Kidney (tissue), 14 donors: ENCODE results near the gene ZNF112. TPM values are rescaled to one million over a fixed set of nuclear protein-coding genes. Genes with fewer than 3 reads are reported as not detected.
"Not testable (repeated sequence)": the region's sequence is repeated elsewhere in the genome, so short reads cannot be mapped to it uniquely, and the experiment has no call there.

Experiments
- DNase-seq, 5 donors: peaks; one replicate each; pipeline ENCODE4 v3.0.0-alpha.2; 2013 to 2020
- FAIRE-seq: peaks from 2 replicates; lab custom pipeline; 2012; peaks lifted over from hg19 to GRCh38; lab: Jason Lieb, UNC
- H3K27ac ChIP-seq, 2 donors: one replicate each; pipeline ENCODE4 v1.7.0; 2013; ENCODE audit warnings: low read depth in 2 of 2, low read length in 2 of 2, inconsistent platforms in 1 of 2
- H3K27me3 ChIP-seq: one replicate; pipeline ENCODE4 v1.7.1; 2013; ENCODE audit warnings: low read length, inconsistent platforms; ENCODE audit not compliant: control insufficient read depth, insufficient read depth
- H3K36me3 ChIP-seq, 3 donors: one replicate each; pipeline versions ENCODE4 v1.7.0 to v1.7.1; 2013; ENCODE audit warnings: low read length in 3 of 3, control low read depth in 1 of 3, inconsistent platforms in 1 of 3; ENCODE audit not compliant: insufficient read depth in 3 of 3, control insufficient read depth in 2 of 3
- H3K4me1 ChIP-seq, 3 donors: one replicate each; pipeline versions ENCODE4 v1.7.0 to v1.7.1; 2013; ENCODE audit warnings: low read length in 3 of 3, inconsistent platforms in 1 of 3, low read depth in 1 of 3; ENCODE audit not compliant: control insufficient read depth in 2 of 3, insufficient read depth in 2 of 3
- H3K4me3 ChIP-seq, 3 donors: one replicate each; pipeline versions ENCODE4 v1.7.0 to v1.8.1; 2013; ENCODE audit warnings: low read length in 3 of 3, control low read depth in 1 of 3, inconsistent platforms in 1 of 3
- H3K9ac ChIP-seq, 3 donors: one replicate each; pipeline versions ENCODE4 v1.7.0 to v1.7.1; 2013; ENCODE audit warnings: low read length in 3 of 3, control low read depth in 1 of 3, inconsistent platforms in 1 of 3
- H3K9me3 ChIP-seq, 3 donors: one replicate each; pipeline versions ENCODE4 v1.7.0 to v1.7.1; 2013; ENCODE audit warnings: low read length in 3 of 3, control low read depth in 1 of 3, inconsistent platforms in 1 of 3; ENCODE audit not compliant: control insufficient read depth in 2 of 3, insufficient read depth in 1 of 3
- CTCF ChIP-seq: IDR thresholded peaks from 3 replicates; pipeline ENCODE4 v1.5.1; 2012; ENCODE audit warnings: mild to moderate bottlenecking, moderate library complexity, borderline replicate concordance; ENCODE audit not compliant: insufficient read depth; ENCODE audit errors: extremely low read depth
- intact Hi-C: fragments of 100-400 bp; cut with DNase I; formaldehyde crosslinking; loops from one replicate; pipeline ENCODE4 v1.11.1; 2022
- polyA plus RNA-seq: library from polyadenylated mRNA; stranded (reverse); fragments of 350-450 nt; fragmentation: Illumina TruSeq; extraction: RNeasy Lipid Tissue Mini Kit (QIAGEN cat#74804); gene quantifications from one replicate; pipeline ENCODE4 v1.2.3, GENCODE V29; 2014; ENCODE audit warnings: low read depth, low replicate concordance; ENCODE audit not compliant: insufficient read depth
- total RNA-seq: library from RNA; stranded (reverse); fragmentation: NEBNext Ultra II Directional; extraction: Animal tissue kit (Norgen Biotek cat#: 25700); gene quantifications from one replicate; pipeline ENCODE4 v1.2.1, GENCODE V29; 2021
- donor health status: control.
- donor health status: control.
- donor health status: control.
- donor health status: control.
- donor health status: control.
- donor health status: DM: yes; HTN: yes; CAD: no.
- donor health status: Normal renal cell carcinoma (clear cell type).

ZNF112 gene
- total and polyA plus RNA-seq, 2 donors from 2014 or later, result 3.4 to 8.5 TPM

- no peak overlapping the region for H3K9ac ChIP-seq
- peaks cover 0 to 41% (median 2%) of the 10 kb centered on the region in 3 donors for H3K9me3 ChIP-seq
- intact Hi-C loops, result no loop called here
- no peak overlapping the region for H3K4me3 ChIP-seq
- no peaks in the 10 kb centered on the region for H3K4me1 ChIP-seq
- no peak for FAIRE-seq
- no peak for DNase-seq
- TF ChIP-seq CTCF, result no peak
- no peaks in the 10 kb centered on the region for H3K27me3 ChIP-seq
- H3K27ac ChIP-seq, result no peak overlapping the region
- peaks cover 0 to 11% (median 0%) of the 10 kb centered on the region in 3 donors for H3K36me3 ChIP-seq
Measured at GRCh38 chr19:44346556-44346955, 9.9 kb downstream of the ZNF112 start.

- DNase-seq (no peak), FAIRE-seq (no peak)
- H3K9me3 ChIP-seq, result peaks cover 0 to 38% (median 2%) of the 10 kb centered on the region in 3 donors
- H3K4me1 ChIP-seq, result no peaks in the 10 kb centered on the region
- H3K9ac ChIP-seq, result no peak overlapping the region
- intact Hi-C loops, result no loop called here
- H3K27ac ChIP-seq, result no peak overlapping the region
- no peak for TF ChIP-seq CTCF
- H3K36me3 ChIP-seq, result peaks cover 0 to 11% (median 0%) of the 10 kb centered on the region in 3 donors
- H3K4me3 ChIP-seq, result no peak overlapping the region
- no peaks in the 10 kb centered on the region for H3K27me3 ChIP-seq
Measured at GRCh38 chr19:44345959-44346358, 10.5 kb downstream of the ZNF112 start.

GRCh38 chr19:44344255-44344654 is 12.2 kb downstream of the ZNF112 start:
- FAIRE-seq (no peak), DNase-seq (no peak)
- Histone ChIP-seq H3K9ac (no peak overlapping the region), H3K9me3 (peaks cover 0 to 36% (median 7%) of the 10 kb centered on the region in 3 donors), H3K27ac (no peak overlapping the region), H3K4me1 (no peaks in the 10 kb centered on the region), H3K27me3 (no peaks in the 10 kb centered on the region), H3K4me3 (no peak overlapping the region), H3K36me3 (peaks cover 0 to 10% (median 3%) of the 10 kb centered on the region in 3 donors)
- TF ChIP-seq CTCF, result no peak
- intact Hi-C loops, result no loop called here

GRCh38 chr19:44341794-44342193 is 14.7 kb downstream of the ZNF112 start:
- intact Hi-C loops, result no loop called here
- no peak for FAIRE-seq

GRCh38 chr19:44334639-44335038 is 21.8 kb downstream of the ZNF112 start:
- H3K4me3 ChIP-seq, DNase-seq, FAIRE-seq, H3K4me1 ChIP-seq, H3K27ac ChIP-seq, H3K9ac ChIP-seq, intact Hi-C loops, H3K27me3 ChIP-seq: not testable (repeated sequence)
- Histone ChIP-seq H3K9me3 (peaks cover 10 to 50% (median 29%) of the 10 kb centered on the region in 3 donors), H3K36me3 (peaks cover 20 to 68% (median 40%) of the 10 kb centered on the region in 3 donors)

More at GRCh38 chr19:44341794-44342193, 14.7 kb downstream of the ZNF112 start:
- Histone ChIP-seq H3K9me3 (peaks cover 0 to 26% (median 6%) of the 10 kb centered on the region in 3 donors), H3K4me1 (no peaks in the 10 kb centered on the region), H3K27ac (no peak overlapping the region), H3K27me3 (no peaks in the 10 kb centered on the region), H3K9ac (no peak overlapping the region), H3K4me3 (no peak overlapping the region), H3K36me3 (peaks cover 3 to 17% (median 4%) of the 10 kb centered on the region in 3 donors)
- no peak for DNase-seq
- TF ChIP-seq CTCF, result no peak
